Peyer's patch (tissue), 4 donors: ENCODE measurements around the gene TENT5D. TPM values are rescaled to one million over a fixed set of nuclear protein-coding genes. Genes with fewer than 3 reads are reported as not detected.

Source experiments
- DNase-seq, 3 donors: peaks; one replicate each; pipeline ENCODE4 v3.0.0-alpha.2; 2017 to 2019
- H3K27ac ChIP-seq, 4 donors: fragments of 200-600 bp; sonication (generic); one replicate each; pipeline ENCODE4 v1.5.1; 2016 to 2019
- H3K27me3 ChIP-seq, 2 donors: fragments of 200-600 bp; sonication (generic); one replicate each; pipeline ENCODE4 v1.5.1; 2019
- H3K36me3 ChIP-seq, 3 donors: fragments of 200-600 bp; sonication (generic); one replicate each; pipeline ENCODE4 v1.5.1; 2016 to 2019
- H3K4me1 ChIP-seq, 4 donors: fragments of 200-600 bp; sonication (generic); one replicate each; pipeline ENCODE4 v1.5.1; 2016 to 2019
- H3K4me3 ChIP-seq, 4 donors: fragments of 200-600 bp; sonication (generic); 1 replicate in 3 of 4; 2 replicates in 1 of 4; pipeline ENCODE4 v1.5.1; 2016 to 2019; ENCODE audit warnings: mild to moderate bottlenecking in 1 of 4
- H3K9me3 ChIP-seq, 4 donors: fragments of 200-600 bp; sonication (generic); one replicate each; pipeline ENCODE4 v1.5.1; 2016 to 2019; ENCODE audit warnings: mild to moderate bottlenecking in 1 of 4
- POLR2A ChIP-seq, 2 donors: fragments of 450-650 bp; IDR thresholded peaks; one replicate each; pipeline ENCODE4 v1.5.1; 2017; ENCODE audit warnings: antibody characterized with exemption in 2 of 2, mild to moderate bottlenecking in 2 of 2, moderate library complexity in 2 of 2
- total RNA-seq, 4 donors: library from RNA; depleted of rRNA; stranded (reverse); fragments of >200 nt; gene quantifications; one replicate each; pipeline ENCODE4 v1.1.0, GENCODE V29; 2016
- TF ChIP-seq, protein P1 (sequence below), 6 experiments: fragments of 450-650 bp in 4 of 6; fragments of 200-600 bp in 2 of 6; sonication (generic) in 1 of 6; IDR thresholded peaks; one replicate each; pipeline ENCODE4 v1.5.1; 2017 to 2019; ENCODE audit warnings: antibody characterized with exemption in 6 of 6, mild to moderate bottlenecking in 3 of 6, moderate library complexity in 1 of 6

Gene TENT5D
- total RNA-seq, 4 donors from 2014 or later = not detected

GRCh38 chrX:80485543-80485942 lies 65.3 kb downstream of the TENT5D start:
- Histone ChIP-seq H3K27ac (no peak overlapping the region), H3K9me3 (no peaks in the 10 kb centered on the region), H3K36me3 (no peaks in the 10 kb centered on the region), H3K27me3 (no peaks in the 10 kb centered on the region), H3K4me1 (no peaks in the 10 kb centered on the region), H3K4me3 (no peak overlapping the region)
- no peak for TF ChIP-seq POLR2A (IDR thresholded peaks at IDR 0.05)
- TF ChIP-seq, protein P1, sequence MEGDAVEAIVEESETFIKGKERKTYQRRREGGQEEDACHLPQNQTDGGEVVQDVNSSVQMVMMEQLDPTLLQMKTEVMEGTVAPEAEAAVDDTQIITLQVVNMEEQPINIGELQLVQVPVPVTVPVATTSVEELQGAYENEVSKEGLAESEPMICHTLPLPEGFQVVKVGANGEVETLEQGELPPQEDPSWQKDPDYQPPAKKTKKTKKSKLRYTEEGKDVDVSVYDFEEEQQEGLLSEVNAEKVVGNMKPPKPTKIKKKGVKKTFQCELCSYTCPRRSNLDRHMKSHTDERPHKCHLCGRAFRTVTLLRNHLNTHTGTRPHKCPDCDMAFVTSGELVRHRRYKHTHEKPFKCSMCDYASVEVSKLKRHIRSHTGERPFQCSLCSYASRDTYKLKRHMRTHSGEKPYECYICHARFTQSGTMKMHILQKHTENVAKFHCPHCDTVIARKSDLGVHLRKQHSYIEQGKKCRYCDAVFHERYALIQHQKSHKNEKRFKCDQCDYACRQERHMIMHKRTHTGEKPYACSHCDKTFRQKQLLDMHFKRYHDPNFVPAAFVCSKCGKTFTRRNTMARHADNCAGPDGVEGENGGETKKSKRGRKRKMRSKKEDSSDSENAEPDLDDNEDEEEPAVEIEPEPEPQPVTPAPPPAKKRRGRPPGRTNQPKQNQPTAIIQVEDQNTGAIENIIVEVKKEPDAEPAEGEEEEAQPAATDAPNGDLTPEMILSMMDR (IDR thresholded peaks at IDR 0.05) = no peak
- DNase-seq = no peak

- no peaks in the 10 kb centered on the region for H3K36me3 ChIP-seq
- no peaks in the 10 kb centered on the region for H3K4me1 ChIP-seq
- no peaks in the 10 kb centered on the region for H3K9me3 ChIP-seq
- H3K4me3 ChIP-seq = no peak overlapping the region
- no peak overlapping the region for H3K27ac ChIP-seq
- TF ChIP-seq, protein P1 (IDR thresholded peaks at IDR 0.05) = no peak
- TF ChIP-seq POLR2A (IDR thresholded peaks at IDR 0.05) = no peak
- no peak for DNase-seq
- H3K27me3 ChIP-seq = no peaks in the 10 kb centered on the region
These were observed 66.1 kb downstream of the TENT5D start for GRCh38 chrX:80486299-80486698.

- Histone ChIP-seq H3K4me1 (no peaks in the 10 kb centered on the region), H3K27ac (no peak overlapping the region), H3K4me3 (no peak overlapping the region), H3K36me3 (no peaks in the 10 kb centered on the region), H3K27me3 (no peaks in the 10 kb centered on the region), H3K9me3 (no peaks in the 10 kb centered on the region)
- DNase-seq = no peak
- TF ChIP-seq POLR2A (IDR thresholded peaks at IDR 0.05) = no peak
- TF ChIP-seq, protein P1 (IDR thresholded peaks at IDR 0.05) = no peak
These were observed 68.9 kb downstream of the TENT5D start for GRCh38 chrX:80489166-80489565.
